Gastrocnemius medialis (tissue), 4 donors: Measurements from ENCODE around the gene C20orf96. TPM values are rescaled to one million over a fixed set of nuclear protein-coding genes. Genes with fewer than 3 reads are reported as not detected.

ENCODE experiments used
- ATAC-seq, 2 donors: fragments of 150-250 bp; one replicate each; pipeline ENCODE4 v1.9.1; 2016
- DNase-seq, 2 donors: peaks; one replicate each; pipeline ENCODE4 v3.0.0-alpha.2; 2019
- H3K27ac ChIP-seq, 4 donors: fragments of 200-600 bp; sonication (generic); 1 replicate in 1 of 4; 2 replicates in 3 of 4; pipeline ENCODE4 v1.5.1; 2016 to 2018; ENCODE audit warnings: mild to moderate bottlenecking in 2 of 4, moderate library complexity in 1 of 4
- H3K27me3 ChIP-seq, 3 donors: fragments of 200-600 bp; sonication (generic) in 2 of 3; 1 replicate in 1 of 3; 2 replicates in 2 of 3; pipeline versions ENCODE4 v1.5.1 to v1.6.0; 2016 to 2019; ENCODE audit warnings: mild to moderate bottlenecking in 1 of 3, moderate library complexity in 1 of 3
- H3K36me3 ChIP-seq, 2 donors: fragments of 200-600 bp; sonication (generic) in 1 of 2; one replicate each; pipeline ENCODE4 v1.5.1; 2017 to 2018
- H3K4me1 ChIP-seq, 2 donors: fragments of 200-600 bp; sonication (generic) in 1 of 2; one replicate each; pipeline ENCODE4 v1.5.1; 2016 to 2017; ENCODE audit warnings: mild to moderate bottlenecking in 2 of 2
- H3K4me3 ChIP-seq, 4 donors: fragments of 200-600 bp; sonication (generic) in 3 of 4; 1 replicate in 1 of 4; 2 replicates in 3 of 4; pipeline ENCODE4 v1.5.1; 2016 to 2019; ENCODE audit warnings: mild to moderate bottlenecking in 2 of 4
- H3K9me3 ChIP-seq, 3 donors: fragments of 200-600 bp; sonication (generic) in 2 of 3; 1 replicate in 1 of 3; 2 replicates in 2 of 3; pipeline ENCODE4 v1.5.1; 2016 to 2019
- POLR2A ChIP-seq, 2 donors: fragments of 450-650 bp; IDR thresholded peaks; one replicate each; pipeline ENCODE4 v1.6.1; 2017; ENCODE audit warnings: antibody characterized with exemption in 2 of 2, mild to moderate bottlenecking in 2 of 2, moderate library complexity in 2 of 2
- in situ Hi-C, 4 donors: fragments of 200-750 bp; cut with MboI; loops; one replicate each; pipeline versions ENCODE4 v1.15.0 to v1.8.0; 2017; ENCODE audit warnings: low sequenced_read_pairs in 4 of 4
- intact Hi-C: fragments of 100-400 bp; cut with DNase I; formaldehyde crosslinking; loops from one replicate; pipeline ENCODE4 v1.15.1; 2023; ENCODE audit warnings: low total_unique reads
- total RNA-seq, 4 donors: library from RNA; depleted of rRNA; stranded (reverse); fragments of >200 nt; gene quantifications; one replicate each; pipeline versions ENCODE4 v1.1.0 to v1.2.3, GENCODE V29; 2016
- TF ChIP-seq, protein P1 (sequence below), 5 experiments: fragments of 450-650 bp in 3 of 5; fragments of 200-600 bp in 2 of 5; sonication (generic) in 2 of 5; IDR thresholded peaks in 4 of 5; conservative IDR thresholded peaks in 1 of 5; 1 replicate in 4 of 5; 2 replicates in 1 of 5; pipeline ENCODE4 v1.5.1; 2016 to 2019; ENCODE audit warnings: antibody characterized with exemption in 5 of 5, mild to moderate bottlenecking in 3 of 5, moderate library complexity in 3 of 5

Gene C20orf96
- total RNA-seq, 4 donors from 2014 or later: 0.19 to 1.5 (median 0.58) TPM; not detected in 1

DNA sequence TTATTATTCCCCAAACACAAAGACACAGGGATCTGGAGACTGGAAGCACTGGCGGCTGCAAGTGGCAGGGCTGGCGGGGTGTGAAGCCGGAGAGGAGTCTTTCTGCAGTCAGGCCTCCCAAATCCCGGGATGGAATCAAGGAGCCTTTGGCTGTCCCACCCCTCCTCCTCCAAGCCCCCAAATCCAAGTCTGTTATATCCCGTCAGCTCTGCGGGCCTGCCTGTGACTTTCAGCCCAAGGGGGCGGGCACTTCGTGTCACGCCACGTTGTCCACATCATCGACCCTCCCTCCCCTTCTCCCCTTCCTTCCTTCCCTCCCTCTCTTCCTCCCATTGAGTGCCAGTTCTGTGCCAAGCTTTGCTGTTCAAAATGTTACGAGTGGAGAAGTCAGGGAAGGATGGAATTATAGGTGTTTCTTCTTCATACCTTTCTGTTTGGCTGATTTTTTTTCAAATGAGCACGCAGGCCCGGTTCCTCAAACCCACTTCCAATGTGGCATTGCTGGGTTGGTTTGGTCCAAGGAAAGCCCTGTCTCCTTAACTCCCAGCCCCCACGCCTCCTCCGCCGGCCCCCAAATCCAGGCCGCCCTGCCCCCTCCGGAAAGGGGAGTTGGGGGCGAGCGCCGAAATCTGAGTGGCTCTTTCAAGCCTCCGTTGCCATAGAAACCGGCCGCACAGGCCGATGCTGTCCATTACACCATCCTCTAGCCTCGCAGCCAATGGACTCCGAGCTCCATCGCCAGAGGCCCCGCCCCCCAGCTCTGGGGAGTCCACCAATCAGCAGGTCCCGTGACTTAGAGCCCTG lies 19.5 kb upstream of the C20orf96 start:
- Histone ChIP-seq H3K27me3 (no peaks in the 10 kb centered on the region), H3K27ac (peak overlapping the region; percentile 5 to 66 (median 51)), H3K4me1 (peaks cover 5 to 10% of the 10 kb centered on the region in 2 donors), H3K9me3 (no peaks in the 10 kb centered on the region), H3K4me3 (peak overlapping the region; percentile 47 to 54 (median 51)), H3K36me3 (no peaks in the 10 kb centered on the region)
- DNase-seq (peak; percentile 92), ATAC-seq (peak; percentile 98 to 99)
- intact Hi-C loops (loop anchor here (1.0 kb wide), 1 partner anchor 13 kb away; the partner anchor contains the start of gene ZCCHC3), in situ Hi-C loops (no loop called here)
- TF ChIP-seq POLR2A (IDR thresholded peaks at IDR 0.05): no peak
- TF ChIP-seq, protein P1, sequence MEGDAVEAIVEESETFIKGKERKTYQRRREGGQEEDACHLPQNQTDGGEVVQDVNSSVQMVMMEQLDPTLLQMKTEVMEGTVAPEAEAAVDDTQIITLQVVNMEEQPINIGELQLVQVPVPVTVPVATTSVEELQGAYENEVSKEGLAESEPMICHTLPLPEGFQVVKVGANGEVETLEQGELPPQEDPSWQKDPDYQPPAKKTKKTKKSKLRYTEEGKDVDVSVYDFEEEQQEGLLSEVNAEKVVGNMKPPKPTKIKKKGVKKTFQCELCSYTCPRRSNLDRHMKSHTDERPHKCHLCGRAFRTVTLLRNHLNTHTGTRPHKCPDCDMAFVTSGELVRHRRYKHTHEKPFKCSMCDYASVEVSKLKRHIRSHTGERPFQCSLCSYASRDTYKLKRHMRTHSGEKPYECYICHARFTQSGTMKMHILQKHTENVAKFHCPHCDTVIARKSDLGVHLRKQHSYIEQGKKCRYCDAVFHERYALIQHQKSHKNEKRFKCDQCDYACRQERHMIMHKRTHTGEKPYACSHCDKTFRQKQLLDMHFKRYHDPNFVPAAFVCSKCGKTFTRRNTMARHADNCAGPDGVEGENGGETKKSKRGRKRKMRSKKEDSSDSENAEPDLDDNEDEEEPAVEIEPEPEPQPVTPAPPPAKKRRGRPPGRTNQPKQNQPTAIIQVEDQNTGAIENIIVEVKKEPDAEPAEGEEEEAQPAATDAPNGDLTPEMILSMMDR (IDR thresholded peaks at IDR 0.05 in 4 of 5, conservative IDR thresholded peaks at IDR 0.05 in 1 of 5): no peak

DNA sequence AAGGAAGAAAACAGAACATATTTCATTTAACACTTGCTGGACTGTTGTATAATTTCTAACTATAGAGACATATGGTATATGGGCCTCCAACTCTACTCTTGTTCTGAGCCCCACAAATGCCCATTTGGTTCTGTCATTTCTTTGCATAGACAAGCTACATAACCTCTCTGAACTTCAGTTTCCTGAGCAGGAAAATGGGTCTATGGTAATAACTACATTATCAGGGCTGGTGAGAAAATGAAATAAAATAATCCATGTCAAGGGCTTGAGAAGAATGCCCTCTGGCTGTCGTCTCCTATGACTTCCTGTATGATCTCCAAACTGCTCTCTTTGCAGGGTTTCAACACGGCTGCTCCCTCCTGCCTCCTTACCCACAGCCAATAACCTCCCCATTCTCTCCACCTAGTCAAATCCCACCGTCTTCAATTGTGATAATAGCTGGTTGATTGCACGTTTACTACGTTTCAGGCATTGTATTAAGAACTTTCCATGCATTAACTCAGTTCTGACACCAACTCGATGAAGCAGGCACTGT lies 18.8 kb upstream of the C20orf96 start:
- Histone ChIP-seq H3K4me1 (peaks cover 5 to 10% of the 10 kb centered on the region in 2 donors), H3K9me3 (no peaks in the 10 kb centered on the region), H3K4me3 (peak overlapping the region in 2 of 4 donors; percentile 53 to 54), H3K27ac (peak overlapping the region; percentile 5 to 66 (median 51)), H3K27me3 (no peaks in the 10 kb centered on the region), H3K36me3 (no peaks in the 10 kb centered on the region)
- intact Hi-C loops (no loop called here), in situ Hi-C loops (no loop called here)
- no peak for ATAC-seq
- no peak for DNase-seq
- TF ChIP-seq, protein P1 (IDR thresholded peaks at IDR 0.05 in 4 of 5, conservative IDR thresholded peaks at IDR 0.05 in 1 of 5): no peak
- TF ChIP-seq POLR2A (IDR thresholded peaks at IDR 0.05): no peak

DNA sequence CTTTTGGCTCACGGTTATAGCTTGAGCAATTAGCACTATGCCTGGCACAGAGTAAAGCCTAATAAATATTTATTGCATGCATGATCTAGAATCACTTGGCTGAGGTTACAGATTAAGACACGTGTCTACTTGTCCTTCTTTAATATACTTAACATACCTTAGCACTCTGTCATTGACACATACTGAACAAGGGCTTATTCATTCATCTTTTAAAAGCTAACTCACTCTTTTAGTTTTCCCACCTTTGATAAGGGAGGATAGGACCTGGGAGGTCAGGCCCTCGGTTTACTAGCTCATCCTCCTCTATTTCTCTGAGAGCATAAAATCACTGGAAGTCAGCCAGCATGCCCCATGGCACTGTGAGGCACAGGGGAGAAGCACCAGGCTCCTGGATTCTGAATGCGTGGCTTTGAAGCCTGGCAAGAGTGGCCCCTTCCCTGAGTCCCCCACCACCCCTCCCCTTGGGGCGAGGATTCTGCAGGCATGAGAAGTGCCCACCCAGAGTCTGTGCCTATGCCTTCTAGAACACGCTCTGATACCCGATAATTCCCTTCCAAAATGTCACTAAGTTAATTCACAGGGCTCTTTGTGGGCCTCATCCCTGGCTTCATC lies 18.0 kb upstream of the C20orf96 start:
- DNase-seq: no peak
- Histone ChIP-seq H3K27ac (no peak overlapping the region), H3K27me3 (no peaks in the 10 kb centered on the region), H3K4me3 (no peak overlapping the region), H3K9me3 (no peaks in the 10 kb centered on the region), H3K4me1 (peaks cover 5 to 10% of the 10 kb centered on the region in 2 donors), H3K36me3 (no peaks in the 10 kb centered on the region)
- ATAC-seq: no peak
- TF ChIP-seq, protein P1 (IDR thresholded peaks at IDR 0.05 in 4 of 5, conservative IDR thresholded peaks at IDR 0.05 in 1 of 5): no peak
- TF ChIP-seq POLR2A (IDR thresholded peaks at IDR 0.05): no peak
- intact Hi-C loops (no loop called here), in situ Hi-C loops (no loop called here)

DNA sequence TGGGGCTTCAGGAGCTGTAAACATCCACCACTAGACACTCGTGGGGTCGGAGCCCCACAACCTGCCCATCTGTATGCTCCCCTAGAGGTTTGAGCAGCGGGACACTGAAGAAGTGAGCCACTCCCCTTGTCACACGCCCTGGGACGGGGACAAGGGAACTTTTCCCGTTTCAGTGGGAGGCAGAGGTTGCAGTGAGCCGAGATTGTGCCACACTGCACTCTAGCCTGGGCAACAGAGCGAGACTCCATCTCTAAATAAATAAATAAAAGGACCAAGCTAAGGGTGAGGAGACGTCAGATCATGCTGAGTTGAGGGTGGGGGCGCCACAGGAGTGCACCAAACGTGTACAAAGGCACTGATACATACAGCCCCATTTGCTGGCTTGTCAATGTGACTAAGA lies 15.2 kb upstream of the C20orf96 start:
- H3K4me1 ChIP-seq: peaks cover 6 to 8% of the 10 kb centered on the region in 2 donors
- ATAC-seq: no peak
- TF ChIP-seq POLR2A (IDR thresholded peaks at IDR 0.05): no peak
- TF ChIP-seq, protein P1 (IDR thresholded peaks at IDR 0.05 in 4 of 5, conservative IDR thresholded peaks at IDR 0.05 in 1 of 5): no peak
- intact Hi-C loops: no loop called here
- DNase-seq: no peak
- no peak overlapping the region for H3K27ac ChIP-seq
- no peak overlapping the region for H3K4me3 ChIP-seq
- H3K36me3 ChIP-seq: no peaks in the 10 kb centered on the region
- in situ Hi-C loops: no loop called here
- H3K9me3 ChIP-seq: no peaks in the 10 kb centered on the region
- no peaks in the 10 kb centered on the region for H3K27me3 ChIP-seq
